HG02943 (cell line): ENCODE data around the gene ACSS1.

Experiments used
- ATAC-seq: cut with Tn5 transposase; IDR thresholded peaks from one replicate; pipeline ENCODE4 v1.9.1; 2021; ENCODE audit warnings: mild to moderate bottlenecking, low read depth, moderate library complexity; ENCODE audit not compliant: unreplicated experiment

Gene ACSS1

GRCh38 chr20:25058051-25058846 lies at the start of gene ACSS1:
Gene ACSS1 (minus strand): TSS chr20:25058139. CDS start chr20:25058102, 37 bp downstream.
- peak; percentile 58 for ATAC-seq

- no peak for ATAC-seq
Measured at GRCh38 chr20:25103526-25103925, 45.6 kb upstream of the ACSS1 start.

DNA sequence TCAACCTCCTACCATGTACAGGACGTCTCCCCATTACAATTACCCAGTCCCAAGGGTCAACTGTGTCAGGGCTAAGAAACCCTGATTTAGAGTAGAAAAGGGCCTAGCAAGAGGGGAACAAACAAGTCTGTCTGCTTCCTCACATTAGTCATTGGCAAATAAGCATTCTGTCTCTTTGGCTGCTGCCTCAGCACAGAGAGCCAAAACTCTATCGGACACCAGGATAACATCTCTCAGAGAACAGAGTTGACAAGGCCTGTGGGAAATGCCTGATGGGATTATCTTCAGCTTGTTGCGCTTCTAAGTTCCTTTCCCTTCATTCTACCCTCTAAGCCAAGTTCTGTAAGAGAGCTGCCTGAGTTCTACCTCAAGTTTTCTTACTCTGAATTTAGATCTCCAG lies 43.0 kb upstream of the ACSS1 start:
- ATAC-seq = no peak

- no peak for ATAC-seq
Measured at GRCh38 chr20:25099601-25100140, 41.7 kb upstream of the ACSS1 start.

DNA sequence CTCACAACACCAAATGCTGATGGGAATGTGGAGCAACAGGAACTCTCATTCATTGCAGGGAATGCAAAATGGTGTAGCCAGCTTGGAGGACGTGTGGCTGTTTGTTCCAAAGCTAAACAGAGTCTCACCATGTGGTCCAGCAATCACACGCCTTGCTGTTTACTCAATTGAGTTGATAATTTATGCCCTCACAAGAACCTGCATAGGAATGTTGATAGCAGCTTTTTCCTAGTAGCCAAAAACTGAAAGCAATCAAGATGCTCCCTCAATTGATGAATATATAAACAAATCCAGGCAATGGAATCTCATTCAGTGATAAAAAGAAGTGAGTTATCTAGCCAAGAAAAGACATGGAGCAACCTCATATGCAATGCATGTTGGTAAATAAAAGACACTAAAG lies 39.6 kb upstream of the ACSS1 start:
- no peak for ATAC-seq

GRCh38 chr20:25090492-25091429 lies 32.8 kb upstream of the ACSS1 start:
- ATAC-seq = no peak

- no peak for ATAC-seq
Measured at GRCh38 chr20:25089662-25090061, 31.7 kb upstream of the ACSS1 start.

GRCh38 chr20:25089096-25089495 lies 31.2 kb upstream of the ACSS1 start:
- ATAC-seq = no peak

- ATAC-seq = no peak
Measured at GRCh38 chr20:25088267-25088666, 30.3 kb upstream of the ACSS1 start.

GRCh38 chr20:25087186-25087929 lies 29.4 kb upstream of the ACSS1 start:
- ATAC-seq = no peak

DNA sequence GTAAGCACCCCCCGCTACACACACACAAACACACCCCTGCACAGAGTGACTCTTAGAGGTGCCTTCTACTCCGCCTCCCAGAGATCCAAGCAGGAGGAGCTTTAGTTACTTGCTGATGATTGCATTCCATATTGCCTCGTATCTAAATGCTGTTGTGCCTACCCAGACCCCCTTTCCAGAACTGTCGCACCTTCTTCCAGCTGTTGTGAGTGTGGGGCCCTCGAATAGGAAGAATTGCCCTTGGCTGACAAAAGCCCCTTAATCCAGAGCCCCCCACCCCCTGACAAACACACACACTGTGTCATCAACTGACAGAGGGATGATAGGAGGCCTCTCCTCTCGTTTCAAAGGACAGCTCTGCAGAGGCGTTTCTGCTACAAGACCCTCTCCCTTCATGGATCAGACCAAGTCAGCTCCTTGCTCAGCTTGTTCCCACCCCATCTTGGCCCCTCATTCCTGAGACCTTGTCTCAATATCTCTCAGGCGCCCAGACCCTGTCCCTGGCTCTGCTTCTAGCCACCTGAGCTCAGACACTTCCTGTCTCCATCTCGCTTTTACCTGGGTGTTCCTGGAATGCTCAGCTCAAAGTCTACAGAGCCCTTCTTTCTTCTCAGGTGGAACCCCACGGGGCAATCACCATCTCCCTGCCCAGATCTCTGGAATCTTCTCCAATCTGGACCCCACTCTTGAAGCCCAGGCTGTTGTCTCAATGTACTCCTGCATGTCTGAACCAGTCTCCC lies 28.0 kb upstream of the ACSS1 start:
- ATAC-seq = no peak

DNA sequence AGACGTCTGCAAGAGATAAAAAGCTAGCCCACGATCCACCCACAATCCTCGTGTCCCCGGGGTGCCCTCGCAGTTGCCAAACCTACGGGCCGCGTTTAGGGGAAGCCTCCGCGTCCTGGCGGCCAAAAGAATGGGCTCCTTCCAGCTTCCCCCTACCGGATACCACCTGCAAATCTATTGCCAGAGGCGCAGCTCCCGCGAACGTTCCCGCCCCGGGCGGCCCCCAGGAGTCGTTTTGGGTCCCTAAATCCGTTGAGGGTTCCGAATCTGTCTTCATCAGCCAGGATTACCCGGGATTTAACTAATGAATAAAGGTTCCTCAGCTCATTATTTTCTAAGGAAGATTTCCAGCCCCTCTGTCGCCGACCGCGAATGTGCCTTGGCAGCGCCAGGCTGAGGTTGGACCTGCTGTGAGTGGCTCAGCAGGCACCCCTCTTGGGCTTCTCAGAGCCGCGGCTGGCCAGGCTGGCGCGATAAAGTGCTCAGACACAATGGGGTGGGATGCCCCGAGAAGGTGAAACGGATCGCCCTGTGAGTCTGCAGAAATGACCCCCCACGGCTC lies 26.8 kb upstream of the ACSS1 start:
- ATAC-seq = no peak

GRCh38 chr20:25083773-25084625 lies 26.1 kb upstream of the ACSS1 start:
- no peak for ATAC-seq

DNA sequence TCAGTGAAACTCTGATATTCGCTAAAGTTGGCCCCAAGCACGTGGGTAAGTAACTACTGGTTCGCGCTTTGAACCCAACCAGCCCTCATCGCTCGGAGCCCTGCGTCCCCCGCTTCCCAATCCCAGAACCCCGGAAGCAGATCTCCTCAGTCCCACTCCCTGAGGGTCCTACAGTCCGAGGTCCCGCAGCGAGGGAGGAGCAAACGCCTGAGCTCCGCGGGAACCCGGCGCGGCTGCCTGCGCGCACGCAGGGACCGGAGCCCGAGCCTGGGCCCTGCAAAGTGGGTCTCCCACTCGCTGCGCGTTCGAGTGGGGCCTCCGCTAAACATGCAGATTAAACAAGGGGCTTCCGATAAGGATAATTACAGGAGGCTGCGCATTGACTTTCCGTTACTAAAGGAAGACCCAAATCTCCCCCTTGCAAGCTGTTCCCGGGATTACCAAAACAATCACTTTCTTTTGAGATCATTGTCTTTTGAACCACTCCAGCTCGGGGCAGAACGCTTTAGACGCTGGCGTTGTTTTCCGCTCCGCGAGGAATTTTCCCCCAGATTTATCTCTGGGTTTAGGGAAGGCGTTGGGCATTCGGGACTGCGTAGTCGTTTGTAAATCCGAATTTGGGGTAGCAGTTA lies 25.3 kb upstream of the ACSS1 start:
- ATAC-seq = no peak

DNA sequence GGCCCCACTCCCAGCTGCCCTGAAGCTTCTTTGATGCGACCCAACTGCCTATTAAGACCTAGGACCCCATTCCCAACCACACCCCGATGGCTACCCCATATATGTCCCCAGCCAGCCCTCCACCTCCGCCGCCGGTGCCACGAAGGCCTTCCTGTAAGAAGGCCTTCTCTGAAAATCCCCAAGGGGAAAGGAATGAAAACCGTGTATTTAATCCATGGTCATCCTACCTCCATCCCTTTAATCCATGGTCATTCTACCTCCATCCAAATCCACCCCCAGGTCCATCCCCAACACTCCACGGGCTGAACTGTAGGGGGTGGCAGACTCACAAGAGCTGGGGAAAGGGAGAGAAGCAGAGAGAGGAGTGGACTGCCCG lies 24.5 kb upstream of the ACSS1 start:
- no peak for ATAC-seq

DNA sequence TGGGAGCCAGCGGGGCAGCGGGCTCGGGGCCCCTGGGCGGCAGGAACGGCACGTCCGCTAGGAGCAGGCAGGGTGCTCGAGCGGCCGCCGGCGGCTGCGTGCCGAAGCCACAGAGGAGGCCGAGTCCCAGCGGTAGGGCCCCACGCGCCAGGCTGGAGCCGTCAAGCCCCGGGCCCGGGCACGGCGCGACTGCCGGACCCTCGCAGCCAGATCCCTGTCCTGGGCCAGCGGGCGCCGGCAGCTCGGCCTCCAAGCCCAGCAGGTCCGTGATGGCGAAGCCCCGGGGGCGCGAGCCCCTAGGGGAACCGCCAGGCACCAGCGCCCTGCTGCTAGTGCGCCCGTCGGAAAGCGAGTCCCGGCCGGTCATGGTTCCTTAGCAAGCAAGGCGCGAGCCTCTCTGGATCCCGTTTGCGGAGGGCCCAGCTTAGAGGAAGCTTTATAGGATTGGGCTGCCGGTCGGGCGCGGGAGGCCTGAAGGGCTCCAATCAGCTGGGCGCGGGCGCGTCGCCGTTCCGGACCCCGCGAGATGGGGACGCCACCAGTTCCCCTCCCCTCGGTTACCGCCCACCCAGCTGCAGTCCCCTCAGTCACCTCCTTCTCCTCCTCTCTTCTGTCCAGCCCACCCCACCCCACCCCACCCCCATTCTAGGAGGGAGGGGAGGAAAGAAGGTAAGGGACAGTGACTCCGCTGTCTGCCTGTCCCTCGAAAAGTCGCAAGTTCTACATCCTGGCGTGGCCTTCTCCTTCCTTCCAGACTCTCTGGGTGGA lies 24.0 kb upstream of the ACSS1 start, which contains the start of gene VSX1:
TSS of gene VSX1 (minus strand) at position 412 of the 768 bp plus-strand sequence. CDS start at position 367, 45 bp downstream.
- no peak for ATAC-seq

DNA sequence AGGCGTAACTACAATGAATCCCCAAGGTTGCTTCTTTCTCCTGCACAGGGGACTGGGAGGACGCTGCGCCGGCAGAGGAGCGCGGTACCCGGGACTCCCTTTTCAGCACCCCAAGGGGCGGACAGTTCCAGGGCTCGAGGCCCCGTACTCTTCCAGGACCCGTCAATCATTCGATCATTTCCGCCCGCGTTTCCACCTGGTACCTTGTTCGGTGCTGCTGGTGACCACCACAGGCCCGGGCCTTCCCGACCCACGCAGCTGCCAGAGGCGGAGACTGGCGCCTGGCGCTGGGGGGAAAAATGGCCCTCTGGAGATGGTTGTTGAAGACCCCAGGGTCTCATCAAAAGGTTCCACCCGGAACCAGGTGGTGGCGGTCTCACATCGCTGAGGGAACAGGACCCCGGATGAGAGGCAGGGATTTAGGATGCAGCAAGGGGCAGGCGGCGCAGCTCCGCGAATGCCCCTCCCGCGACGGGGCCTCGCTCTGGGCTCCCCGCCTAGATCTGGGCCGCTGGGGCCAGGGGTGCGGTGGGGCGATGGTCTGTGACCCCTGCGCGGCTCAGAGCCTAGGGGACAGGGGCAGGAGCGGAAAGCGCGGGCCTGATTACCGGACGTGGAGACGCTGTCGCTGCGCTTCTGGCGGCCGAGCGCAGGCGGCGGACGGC lies 23.3 kb upstream of the ACSS1 start:
- ATAC-seq = no peak
